GM18507 (cell line): ENCODE data around the gene COA8.
"Not testable (repeated sequence)": the region's sequence is repeated elsewhere in the genome, so short reads cannot be mapped to it uniquely, and the experiment has no call there.

Experiments
- DNase-seq: peaks from one replicate; pipeline ENCODE4 v3.0.0; 2011; ENCODE audit warnings: low read depth; ENCODE audit not compliant: insufficient read length; ENCODE audit errors: extremely low spot score
- FAIRE-seq: peaks from 2 replicates; lab custom pipeline; 2011; peaks lifted over from hg19 to GRCh38; lab: Jason Lieb, UNC

Gene COA8

DNA sequence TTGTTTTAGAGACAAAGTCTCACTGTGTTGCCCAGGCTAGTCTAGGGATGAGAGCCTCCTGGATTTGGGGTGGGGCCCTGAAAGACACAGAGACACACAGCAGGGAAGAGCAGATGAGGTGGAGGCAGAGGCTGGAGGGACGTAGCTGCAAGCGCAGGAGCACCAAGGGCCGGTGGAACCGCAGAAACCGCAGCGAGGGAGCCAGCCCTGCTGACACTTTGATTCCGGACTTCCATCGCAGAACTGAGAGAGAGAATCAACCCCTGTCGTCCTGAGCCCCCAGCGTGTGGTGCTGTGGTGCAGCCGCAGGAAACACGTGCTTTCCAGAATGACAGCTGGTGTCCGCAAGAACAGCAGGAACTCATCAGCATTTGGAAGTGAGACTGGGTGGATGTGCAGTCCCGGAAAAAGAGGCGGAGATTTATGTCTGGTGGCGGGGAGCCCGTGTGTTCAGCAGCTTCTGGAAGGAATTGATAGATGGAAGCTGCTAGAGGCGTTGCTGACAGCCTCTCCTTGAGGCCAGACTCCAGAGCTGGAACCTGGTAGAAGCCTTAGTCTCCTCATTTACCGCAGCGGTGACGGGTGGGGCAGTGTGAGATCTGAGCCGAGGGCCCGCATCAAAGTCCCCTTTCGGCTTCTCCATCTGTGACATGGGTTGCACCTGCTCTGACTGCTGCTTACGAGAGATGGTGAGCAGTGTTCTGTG, 44.4 kb downstream of the COA8 start:
- DNase-seq (peak; percentile 48), FAIRE-seq (peak; percentile 96)

DNA sequence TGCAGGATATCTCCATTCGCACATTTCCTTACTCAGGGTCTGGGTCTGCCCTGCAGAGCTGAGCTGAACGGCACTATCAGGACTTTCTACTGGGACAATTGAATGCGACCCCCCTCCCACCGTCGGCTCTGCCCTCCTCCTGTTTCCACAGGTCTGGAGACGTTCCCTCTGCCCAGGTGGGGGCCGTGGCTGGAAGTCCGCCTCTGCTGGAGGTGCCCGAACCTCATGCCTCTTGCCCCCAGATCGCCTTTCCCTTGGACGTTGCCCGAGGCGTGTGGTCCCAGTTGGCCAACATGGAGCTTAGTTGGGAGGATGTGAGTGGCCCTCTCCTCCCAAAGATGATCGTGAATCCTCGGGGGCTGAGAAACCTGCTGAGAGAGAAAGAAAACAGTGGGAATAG, 45.1 kb downstream of the COA8 start:
- FAIRE-seq (no peak), DNase-seq (no peak)

DNA sequence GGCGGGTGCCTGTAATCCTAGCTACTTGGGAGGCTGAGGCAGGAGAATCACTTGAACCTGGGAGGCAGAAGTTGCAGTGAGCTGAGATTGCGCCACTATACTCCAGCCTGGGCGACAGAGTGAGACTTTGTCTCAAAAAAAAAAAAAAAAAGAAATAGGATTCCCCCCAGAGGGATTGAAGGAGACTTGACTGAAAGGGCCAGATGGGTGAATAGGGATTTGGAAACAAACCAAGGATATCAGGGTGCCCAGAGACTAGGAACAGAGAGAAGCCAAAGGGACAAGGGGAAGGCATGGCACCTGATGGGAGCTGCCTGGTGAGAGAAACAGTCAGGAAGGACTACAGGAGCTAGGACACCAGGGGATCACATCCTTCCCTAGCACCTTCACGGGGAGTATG, 46.3 kb downstream of the COA8 start:
- not testable (repeated sequence) for FAIRE-seq

DNA sequence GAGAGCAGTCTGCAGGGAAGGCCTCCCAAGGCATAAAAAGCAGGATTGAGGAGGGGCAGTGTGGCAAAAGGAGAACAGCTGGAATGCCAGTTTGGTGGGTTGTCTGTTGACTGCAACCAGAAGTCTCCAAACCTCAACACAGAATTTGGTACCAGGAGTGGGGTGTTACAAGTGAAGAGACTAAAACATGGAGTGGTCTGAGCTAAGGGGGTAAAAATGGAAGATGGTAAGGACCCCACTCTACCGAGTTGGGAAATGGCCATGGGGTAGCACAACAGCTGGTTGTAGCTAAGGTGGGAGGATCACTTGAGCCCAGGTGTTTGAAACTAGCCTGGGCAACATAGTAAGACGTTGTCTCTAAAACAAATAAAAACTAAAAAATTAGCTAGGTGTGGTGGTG, 48.5 kb downstream of the COA8 start:
- FAIRE-seq (no peak), DNase-seq (no peak)

More for the DNA sequence above, 46.3 kb downstream of the COA8 start:
- DNase-seq, result not testable (repeated sequence)

DNA sequence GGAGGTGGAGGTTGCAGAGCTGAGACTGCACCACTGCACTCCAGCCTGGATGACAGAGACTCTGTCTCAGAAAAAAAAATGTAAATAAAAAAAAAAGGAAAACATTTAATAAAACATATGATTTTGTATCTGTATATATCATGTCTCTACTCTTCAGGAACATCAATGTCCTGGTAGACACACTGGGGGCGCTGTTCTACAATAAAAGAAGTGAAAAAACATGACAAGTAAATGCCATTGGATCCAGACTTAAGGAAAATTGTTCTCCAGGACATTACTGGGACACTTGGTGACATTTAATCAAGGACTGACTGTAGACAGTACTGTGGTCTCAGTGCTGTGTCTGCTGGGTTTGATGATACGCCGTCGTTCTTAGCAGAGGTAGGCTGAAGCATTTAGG, 50.8 kb downstream of the COA8 start:
- DNase-seq, result no peak
- FAIRE-seq, result no peak

DNA sequence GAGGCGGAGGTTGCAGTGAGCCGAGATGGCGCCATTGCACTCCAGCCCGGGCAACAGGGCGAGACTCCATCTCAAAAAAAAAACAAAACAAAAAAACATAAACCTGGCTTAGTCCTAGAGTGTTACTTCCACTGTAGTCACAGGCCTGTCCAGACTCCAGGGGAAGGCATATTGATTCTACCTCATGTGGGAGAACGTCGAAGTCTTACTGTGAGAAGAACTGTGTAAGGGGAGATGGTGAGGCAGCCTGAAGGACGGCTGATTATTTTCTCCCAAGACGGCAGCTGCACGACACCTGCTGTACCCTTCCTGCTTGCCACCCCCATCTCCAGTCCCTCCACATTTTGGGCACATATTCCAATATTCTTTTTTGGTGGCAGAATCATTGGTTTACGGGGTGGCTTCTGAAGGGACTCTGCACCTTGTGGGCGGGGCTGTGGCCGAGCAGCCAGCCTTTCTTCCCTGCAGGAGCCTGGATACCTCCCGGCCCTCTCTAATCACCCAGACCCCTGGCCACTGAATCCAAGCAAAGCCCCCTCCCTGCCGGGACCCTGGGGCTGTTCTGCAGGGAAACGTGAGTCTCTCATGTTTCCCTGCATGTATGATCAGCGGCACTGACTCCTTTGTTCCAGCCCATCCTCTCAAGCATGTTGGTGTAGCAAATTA, 54.0 kb downstream of the COA8 start:
- DNase-seq (no peak), FAIRE-seq (no peak)

DNA sequence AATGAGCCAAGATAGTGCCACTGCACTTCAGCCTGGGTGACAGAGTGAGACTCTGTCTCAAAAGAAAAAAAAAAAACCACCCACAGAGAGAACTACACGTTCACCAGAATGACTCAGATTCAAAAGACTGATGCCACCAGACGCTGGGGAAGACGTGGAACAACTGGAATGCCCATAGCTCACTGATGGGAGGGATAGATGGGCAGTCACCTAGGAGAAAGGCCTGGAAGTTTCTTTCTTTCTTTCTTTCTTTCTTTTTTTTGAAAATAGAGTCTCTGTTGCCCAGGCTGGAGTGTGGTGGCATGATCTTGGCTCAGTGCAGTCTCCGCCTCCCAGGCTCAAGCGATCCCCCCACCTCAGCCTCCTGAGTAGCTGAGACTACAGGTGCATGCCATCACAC, 56.3 kb downstream of the COA8 start:
- FAIRE-seq (no peak), DNase-seq (no peak)

DNA sequence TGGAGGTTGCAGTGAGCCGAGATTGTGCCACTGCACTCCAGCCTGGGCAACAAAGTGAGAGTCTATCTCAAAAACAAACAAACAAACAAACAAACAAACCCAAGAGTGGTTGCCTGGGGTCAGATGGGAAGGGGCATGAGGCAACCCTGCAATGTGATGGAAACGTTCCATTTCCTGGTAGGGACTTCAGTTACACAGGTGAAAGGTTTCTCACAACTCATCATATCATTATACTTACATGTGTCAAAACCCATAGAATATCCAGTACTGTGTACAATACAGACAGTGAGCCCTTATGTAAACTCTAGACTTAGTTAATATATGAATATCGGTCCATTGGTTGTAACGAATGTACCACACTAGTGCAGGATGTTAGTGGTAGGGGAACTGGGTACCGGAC, 59.1 kb downstream of the COA8 start:
- no peak for DNase-seq
- FAIRE-seq, result no peak

DNA sequence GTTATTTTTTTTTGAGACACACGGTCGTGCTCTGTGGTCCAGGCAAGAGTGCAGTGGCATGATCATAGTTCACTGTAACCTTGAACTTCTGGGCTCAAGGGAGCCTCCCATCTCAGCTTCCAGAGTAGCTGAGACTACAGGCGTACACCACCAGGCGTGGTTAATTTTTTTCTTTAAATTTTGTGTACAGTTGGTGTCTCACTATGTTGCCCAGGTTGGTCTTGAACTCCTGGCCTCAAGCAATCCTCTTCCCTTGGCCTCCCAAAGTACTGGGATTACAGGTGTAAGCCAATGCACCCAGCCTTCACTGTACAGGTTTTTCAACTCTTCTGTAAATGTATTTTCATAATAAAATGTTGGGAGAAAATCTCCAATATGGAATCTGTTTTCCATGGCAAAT, 60.5 kb downstream of the COA8 start:
- DNase-seq (no peak), FAIRE-seq (no peak)

DNA sequence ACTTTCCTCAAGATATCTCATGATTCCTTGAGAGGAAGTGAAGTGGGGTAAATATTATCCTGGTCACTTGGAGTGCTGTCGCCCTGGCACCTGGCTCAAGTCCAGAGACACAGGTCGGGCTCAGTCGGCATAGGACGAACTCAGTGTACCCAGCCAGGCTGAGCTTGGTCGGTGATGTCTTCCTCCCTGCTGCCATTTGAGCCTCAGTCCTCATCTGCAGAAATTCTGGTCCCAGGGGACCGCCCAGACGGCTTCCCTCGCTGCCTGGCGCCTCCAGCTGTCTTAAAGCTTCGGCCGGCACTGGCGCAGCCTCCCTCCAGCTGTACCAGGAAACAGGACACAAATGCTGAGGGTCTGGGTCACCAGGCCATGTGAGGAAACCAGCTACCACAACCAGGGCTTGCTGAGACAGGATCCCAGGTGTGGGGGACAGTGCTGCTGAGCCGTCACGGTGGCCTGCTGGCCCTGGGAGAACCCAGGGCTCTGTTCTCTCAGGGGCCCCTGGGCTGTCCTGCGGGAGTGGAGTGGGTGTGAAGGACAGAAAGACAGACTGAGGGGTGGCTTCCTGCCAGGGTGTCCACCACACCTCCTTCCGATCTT, 61.2 kb downstream of the COA8 start:
- DNase-seq, result no peak
- no peak for FAIRE-seq

DNA sequence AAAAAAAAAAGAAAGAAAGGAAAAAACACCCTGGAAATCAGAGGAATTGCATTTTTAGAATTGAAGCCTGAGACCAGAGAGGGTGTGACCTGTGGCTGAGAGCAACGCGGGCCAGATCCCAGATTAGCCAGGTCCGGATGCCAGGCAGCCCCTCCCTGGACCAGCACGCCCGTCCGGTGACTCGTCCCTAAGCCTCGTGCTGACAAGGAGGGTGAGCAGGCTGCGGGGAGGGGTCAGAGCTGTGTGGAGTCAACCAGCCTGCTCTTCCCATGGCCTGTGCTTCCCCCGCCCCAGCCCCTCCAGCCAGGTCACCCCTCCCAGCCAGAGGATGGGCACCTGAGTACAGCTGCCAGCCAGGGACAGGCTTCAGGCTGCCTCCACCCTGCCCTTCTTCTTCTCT, 62.1 kb downstream of the COA8 start:
- DNase-seq (no peak), FAIRE-seq (no peak)

DNA sequence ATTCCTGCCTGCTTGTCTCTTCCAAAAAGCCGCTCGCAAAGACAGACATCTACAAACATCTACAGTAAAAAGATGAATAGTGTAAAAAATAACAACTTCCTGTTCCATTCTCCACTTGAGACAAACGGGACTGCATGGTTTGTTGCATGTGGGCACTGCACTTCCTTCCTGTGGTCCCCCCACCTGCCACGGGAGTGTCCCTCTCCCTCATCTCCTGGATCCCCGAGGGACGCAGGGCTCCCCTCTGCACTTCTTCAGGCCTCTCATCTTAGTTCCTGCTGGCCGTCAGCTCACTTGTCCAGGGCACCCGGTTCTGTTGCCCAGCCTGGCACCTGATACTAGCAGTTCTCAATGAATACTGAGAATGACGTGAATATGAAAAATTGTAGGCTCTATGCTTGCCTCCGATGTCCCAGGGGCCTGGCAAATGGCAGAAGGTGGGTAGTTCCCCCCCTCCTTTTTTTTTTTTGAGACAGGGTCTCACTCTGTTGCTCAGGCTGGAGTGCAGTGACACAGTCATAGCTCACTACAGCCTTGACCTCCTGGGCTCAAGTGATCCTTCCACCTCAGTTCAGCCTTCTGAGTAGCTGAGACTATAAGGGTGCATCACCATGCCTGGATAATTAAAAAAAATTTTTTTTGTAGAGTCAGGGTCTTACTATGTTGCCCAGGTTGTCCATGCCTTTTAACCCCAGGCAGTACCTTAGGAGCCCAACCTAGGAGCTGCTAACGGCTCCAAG, 62.8 kb downstream of the COA8 start:
- DNase-seq (no peak), FAIRE-seq (peak; percentile 66)

DNA sequence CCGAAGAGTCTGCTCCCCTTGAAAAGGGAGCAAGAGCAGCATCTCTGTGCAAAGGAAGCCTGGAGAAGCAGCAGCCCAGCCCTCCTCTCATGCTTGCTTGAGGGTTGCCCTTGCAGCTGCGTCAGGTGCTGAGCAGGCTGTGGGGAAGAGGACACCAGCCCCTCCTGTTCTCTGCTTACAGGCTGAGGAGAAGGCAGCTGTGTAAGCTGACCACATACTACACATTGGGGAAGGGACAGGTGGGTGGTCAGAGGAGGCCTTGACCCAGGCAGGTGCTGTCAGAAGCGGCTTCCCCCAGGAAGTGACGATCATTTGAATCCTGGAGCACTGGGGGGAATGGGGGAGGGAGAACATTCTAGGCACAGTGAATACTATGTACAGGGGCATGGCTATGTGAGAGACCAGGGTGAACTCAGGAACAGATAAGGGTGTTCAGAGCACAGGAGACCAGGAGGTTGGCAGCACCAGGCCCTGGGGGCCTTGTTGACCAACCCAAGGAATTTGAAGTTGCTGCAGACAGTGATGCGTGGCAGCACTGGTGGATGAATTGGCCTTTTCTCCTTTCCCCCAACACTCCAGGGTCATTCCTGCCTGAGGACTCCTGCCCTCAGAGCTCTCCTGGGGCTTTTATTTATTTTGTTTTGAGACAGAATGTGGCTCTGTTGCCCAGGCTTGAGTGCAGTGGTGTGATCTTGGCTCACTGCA, 63.5 kb downstream of the COA8 start:
- DNase-seq, result no peak
- no peak for FAIRE-seq

DNA sequence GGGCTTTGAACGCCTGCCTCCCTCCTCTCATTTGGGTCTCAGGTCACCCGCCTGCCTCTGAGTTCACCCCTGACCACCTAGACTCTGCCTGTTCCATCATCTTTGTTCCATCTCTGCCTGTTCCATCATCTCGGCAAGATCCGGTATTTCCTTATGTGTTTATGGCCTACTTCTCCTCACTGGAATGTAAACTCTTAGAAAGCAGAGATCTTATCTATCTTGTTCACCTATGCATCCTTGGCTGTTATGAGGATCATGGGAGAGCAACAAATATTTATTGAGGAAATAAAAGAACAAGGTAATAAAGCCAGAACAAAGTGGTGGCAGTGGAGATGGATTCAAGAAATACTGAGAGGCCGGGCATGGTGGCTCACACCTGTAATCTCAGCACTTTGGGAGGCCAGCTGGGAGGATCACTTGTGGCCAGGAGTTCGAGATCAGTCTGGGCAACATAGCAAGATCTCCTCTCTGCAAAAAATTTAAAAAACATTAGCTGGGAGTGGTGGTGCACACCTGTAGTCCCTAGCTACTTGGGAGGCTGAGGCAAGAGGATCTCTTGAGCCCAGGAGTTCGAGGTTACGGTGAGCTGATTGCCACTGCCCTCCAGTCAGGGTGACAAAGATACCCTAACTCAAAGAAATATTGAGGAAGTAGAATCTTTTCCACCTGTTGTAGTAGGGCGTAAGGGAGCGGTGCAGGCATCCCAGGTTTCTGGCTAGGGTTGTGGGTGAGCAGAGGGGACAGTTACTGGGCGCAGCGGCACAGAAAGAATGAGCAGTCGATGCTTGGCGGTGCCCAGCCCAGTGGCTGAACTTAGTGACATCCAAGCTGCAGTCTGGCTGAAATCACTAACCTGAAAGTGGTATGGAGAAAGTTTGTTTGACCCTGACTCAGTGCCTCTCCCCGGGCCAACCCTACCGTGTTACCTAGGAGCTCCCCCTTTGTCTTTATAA, 64.6 kb downstream of the COA8 start:
- DNase-seq, result no peak
- FAIRE-seq, result no peak

DNA sequence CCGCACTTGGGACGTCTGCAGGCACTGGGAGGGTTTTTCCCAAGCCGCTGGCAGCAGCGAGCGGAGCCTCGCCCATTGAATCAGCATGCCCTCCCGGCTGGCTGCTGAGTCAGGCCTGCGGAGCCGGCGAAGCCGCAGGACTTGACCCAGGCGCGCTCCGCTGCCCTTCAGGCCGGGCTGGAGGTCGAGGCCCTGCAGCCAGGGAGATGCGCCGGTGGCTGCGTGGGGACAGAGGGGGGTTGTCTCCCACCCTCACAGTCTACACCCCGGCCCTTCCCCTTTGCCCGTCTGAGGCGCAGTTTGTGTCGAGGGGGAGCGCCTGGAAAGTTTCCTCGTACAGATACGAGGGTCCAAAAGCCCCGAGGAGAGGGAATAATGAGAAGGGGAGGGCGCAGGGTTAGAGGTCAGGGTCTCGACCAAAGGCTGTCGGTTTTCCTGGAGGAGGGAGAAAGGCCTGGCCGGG, 65.5 kb downstream of the COA8 start:
- DNase-seq (no peak), FAIRE-seq (no peak)

DNA sequence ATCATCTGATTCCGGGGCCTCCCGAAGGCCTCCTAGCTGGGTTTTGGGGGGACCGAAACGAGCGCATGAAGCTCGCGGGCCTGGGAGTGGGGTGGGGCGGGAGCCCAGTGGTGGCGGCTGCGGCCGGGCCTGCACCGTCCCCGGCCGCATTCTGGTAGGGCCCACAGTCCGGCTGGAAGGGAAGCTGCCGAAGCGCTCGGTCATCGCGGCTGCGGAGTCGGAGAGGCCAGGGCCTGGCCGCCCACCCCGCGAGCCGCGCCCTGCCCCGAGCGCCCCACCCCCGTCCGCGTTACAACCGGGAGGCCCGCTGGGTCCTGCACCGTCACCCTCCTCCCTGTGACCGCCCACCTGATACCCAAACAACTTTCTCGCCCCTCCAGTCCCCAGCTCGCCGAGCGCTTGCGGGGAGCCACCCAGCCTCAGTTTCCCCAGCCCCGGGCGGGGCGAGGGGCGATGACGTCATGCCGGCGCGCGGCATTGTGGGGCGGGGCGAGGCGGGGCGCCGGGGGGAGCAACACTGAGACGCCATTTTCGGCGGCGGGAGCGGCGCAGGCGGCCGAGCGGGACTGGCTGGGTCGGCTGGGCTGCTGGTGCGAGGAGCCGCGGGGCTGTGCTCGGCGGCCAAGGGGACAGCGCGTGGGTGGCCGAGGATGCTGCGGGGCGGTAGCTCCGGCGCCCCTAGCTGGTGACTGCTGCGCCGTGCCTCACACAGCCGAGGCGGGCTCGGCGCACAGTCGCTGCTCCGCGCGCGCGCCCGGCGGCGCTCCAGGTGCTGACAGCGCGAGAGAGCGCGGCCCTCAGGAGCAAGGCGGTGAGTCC, 66.1 kb downstream of the COA8 start, which contains the start of gene KLC1:
TSS of gene KLC1 (plus strand) at position 528 of the 819 bp plus-strand sequence. CDS start 25,354 bp downstream, outside the sequence.
- FAIRE-seq (peak; percentile 24), DNase-seq (peak; percentile 65)

DNA sequence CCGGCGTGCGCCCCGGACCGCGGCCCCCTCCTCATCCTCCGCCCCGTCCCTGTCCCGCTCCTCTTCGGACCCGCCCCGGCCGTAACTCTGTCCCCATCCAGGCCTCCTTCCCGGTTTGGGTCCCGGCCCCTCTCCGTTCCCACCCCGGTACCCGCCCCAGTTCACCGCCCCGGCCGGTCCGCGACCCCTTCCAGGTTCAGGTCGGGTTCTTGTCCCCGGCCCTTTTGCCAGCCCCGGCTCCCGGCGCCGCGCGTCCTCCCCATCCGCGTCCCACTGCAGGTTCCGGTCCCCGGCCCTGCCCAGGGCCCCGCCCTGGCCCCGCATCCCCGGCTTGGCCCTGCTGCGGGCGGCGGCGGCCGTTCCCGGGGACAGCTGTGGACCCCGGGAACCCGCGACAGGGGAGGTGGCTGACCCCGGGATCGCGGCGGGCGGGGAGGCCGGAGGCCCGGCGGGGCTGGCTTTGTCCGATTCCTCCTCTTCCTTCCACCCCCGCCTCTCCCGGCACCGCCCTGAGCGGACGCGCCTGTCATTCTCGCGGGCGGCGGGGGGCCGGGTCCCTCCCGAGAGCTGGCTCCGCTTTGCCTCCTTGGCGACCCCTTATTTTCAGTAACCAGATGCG, 66.9 kb downstream of the COA8 start:
- FAIRE-seq, result no peak

More for the DNA sequence above, 66.9 kb downstream of the COA8 start:
- peak; percentile 43 for DNase-seq
